K562 (cell line): ENCODE data around the gene SGSM2. TPM values are rescaled to one million over a fixed set of nuclear protein-coding genes. Genes with fewer than 3 reads are reported as not detected.

Experiments used
- MEIS2 ChIP-seq: fragments of 450-650 bp; IDR thresholded peaks from 2 replicates; pipeline ENCODE4 v1.6.1; 2014; ENCODE audit warnings: mild to moderate bottlenecking; ENCODE audit not compliant: partially characterized antibody
- NEUROD1 ChIP-seq: fragments of 150-350 bp; IDR thresholded peaks from 2 replicates; pipeline ENCODE4 v1.6.1; 2014; ENCODE audit warnings: borderline replicate concordance, low read length, low read depth; ENCODE audit not compliant: partially characterized antibody
- PHB ChIP-seq: fragments of 250-450 bp; sonication (Bioruptor Pico); IDR thresholded peaks from 2 replicates; pipeline ENCODE4 v1.5.0; 2021
- SAFB ChIP-seq: fragments of 200-400 bp; formaldehyde crosslinking; IDR thresholded peaks from 2 replicates; pipeline ENCODE4 v1.6.1; 2017; ENCODE audit warnings: low read depth, low read length, borderline replicate concordance
- ZBTB7A ChIP-seq: IDR thresholded peaks from 2 replicates; pipeline ENCODE4 v1.6.1; 2011; ENCODE audit warnings: low read depth, mild to moderate bottlenecking, low read length, moderate library complexity, borderline replicate concordance; ENCODE audit not compliant: control insufficient read depth
- polyA plus RNA-seq, 8 experiments: library from polyadenylated mRNA; depleted of rRNA in 4 of 8; stranded (reverse) in 5 of 8; unstranded in 3 of 8; fragments of >200 nt; fragmentation: Nextera tagmentation in 2 of 8; fragmentation: Illumina TruSeq in 1 of 8; extraction: Ambion mirVana in 2 of 8; extraction: Trizol in 1 of 8; gene quantifications; 2 replicates each; pipeline versions ENCODE4 v1.2.1 to v1.2.3, GENCODE V29; 2011 to 2014; ENCODE audit warnings: inconsistent platforms in 1 of 8, missing spikeins in 1 of 8
- total RNA-seq, 7 experiments: library from RNA; depleted of rRNA in 6 of 7; stranded (reverse); fragments of >200 nt in 6 of 7; fragmentation: Illumina TruSeq in 2 of 7; extraction: Trizol in 2 of 7; gene quantifications; 2 replicates each; pipeline versions ENCODE4 v1.2.1 to v1.2.3, GENCODE V29; 2011 to 2021; ENCODE audit warnings: low replicate concordance in 1 of 7
- TF ChIP-seq, protein P1 (sequence below): sonication (generic); formaldehyde crosslinking; IDR thresholded peaks from 2 replicates; pipeline ENCODE4 v1.8.0; 2022; ENCODE audit warnings: mild to moderate bottlenecking, missing genetic modification reagents
- TF ChIP-seq, protein P2 (sequence below): fragments of 250-450 bp; sonication (Bioruptor Pico); IDR thresholded peaks from 2 replicates; pipeline ENCODE4 v1.4.0; 2020; ENCODE audit warnings: mild to moderate bottlenecking

SGSM2 gene
- total and polyA plus RNA-seq, 9 of the 15 experiments (the other 6 are each of a cell fraction or from before 2014, with no cell fraction given): 0.20 to 26.3 (median 14.8) TPM

DNA sequence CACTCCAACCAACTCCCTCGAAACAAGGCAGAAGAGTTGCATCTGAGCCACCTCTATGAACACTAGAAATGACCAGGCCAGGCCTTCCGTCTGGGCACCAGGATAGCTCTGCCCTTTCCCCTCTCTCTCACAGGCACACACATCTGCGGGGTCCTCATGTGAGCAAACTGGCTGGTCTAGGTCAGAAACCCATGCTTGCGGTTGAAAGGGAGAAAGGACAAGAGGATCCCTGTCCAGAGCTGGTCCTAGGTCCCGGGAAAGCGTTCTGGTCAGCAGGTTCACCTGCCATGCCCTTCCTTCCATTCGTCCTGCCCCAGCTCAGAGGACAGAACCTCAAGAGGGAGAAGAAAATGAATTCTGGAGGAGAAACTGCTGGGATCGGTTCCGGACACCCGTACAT, 60.9 kb downstream of the SGSM2 start (continued):
- TF ChIP-seq MEIS2 (no peak), SAFB (no peak), NEUROD1 (no peak), PHB (no peak), ZBTB7A (no peak)
- TF ChIP-seq, protein P1, sequence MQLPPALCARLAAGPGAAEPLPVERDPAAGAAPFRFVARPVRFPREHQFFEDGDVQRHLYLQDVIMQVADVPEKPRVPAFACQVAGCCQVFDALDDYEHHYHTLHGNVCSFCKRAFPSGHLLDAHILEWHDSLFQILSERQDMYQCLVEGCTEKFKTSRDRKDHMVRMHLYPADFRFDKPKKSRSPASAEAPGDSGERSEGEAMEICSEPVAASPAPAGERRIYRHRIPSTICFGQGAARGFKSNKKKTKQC: no peak
- TF ChIP-seq, protein P2, sequence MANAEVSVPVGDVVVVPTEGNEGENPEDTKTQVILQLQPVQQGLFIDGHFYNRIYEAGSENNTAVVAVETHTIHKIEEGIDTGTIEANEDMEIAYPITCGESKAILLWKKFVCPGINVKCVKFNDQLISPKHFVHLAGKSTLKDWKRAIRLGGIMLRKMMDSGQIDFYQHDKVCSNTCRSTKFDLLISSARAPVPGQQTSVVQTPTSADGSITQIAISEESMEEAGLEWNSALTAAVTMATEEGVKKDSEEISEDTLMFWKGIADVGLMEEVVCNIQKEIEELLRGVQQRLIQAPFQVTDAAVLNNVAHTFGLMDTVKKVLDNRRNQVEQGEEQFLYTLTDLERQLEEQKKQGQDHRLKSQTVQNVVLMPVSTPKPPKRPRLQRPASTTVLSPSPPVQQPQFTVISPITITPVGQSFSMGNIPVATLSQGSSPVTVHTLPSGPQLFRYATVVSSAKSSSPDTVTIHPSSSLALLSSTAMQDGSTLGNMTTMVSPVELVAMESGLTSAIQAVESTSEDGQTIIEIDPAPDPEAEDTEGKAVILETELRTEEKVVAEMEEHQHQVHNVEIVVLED: no peak
